HG02943 (cell line): ENCODE measurements around the gene ARID4B.
"Not testable (repeated sequence)": the region's sequence is repeated elsewhere in the genome, so short reads cannot be mapped to it uniquely, and the experiment has no call there.

Experiments used
- ATAC-seq: cut with Tn5 transposase; IDR thresholded peaks from one replicate; pipeline ENCODE4 v1.9.1; 2021; ENCODE audit warnings: mild to moderate bottlenecking, low read depth, moderate library complexity; ENCODE audit not compliant: unreplicated experiment

Gene ARID4B

GRCh38 chr1:235277709-235278108, 50.3 kb downstream of the ARID4B start:
- no peak for ATAC-seq

DNA sequence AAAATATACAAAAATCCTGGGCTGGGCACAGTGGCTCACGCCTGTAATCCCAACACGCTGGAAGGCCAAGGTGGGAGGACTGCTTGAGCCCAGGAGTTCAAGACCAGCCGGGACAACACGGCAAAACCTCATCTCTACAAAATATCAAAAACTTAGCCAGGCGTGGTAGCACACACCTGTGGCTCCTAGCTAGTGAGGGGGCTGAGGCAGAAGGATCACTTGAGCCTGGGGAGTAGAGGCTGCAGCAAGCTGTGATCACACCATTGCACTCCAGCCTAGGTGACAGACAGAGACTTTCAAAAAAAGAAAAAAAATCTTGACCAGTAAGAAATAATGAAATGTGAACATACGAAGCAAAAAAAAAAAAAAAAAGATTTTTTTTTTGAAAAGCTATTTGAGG, 52.1 kb downstream of the ARID4B start:
- no peak for ATAC-seq

GRCh38 chr1:235275223-235275622, 52.8 kb downstream of the ARID4B start:
- peak; percentile 63 for ATAC-seq

- no peak for ATAC-seq
Observed at GRCh38 chr1:235272851-235273250, 55.1 kb downstream of the ARID4B start.

GRCh38 chr1:235270625-235271024, 57.4 kb downstream of the ARID4B start:
- no peak for ATAC-seq

DNA sequence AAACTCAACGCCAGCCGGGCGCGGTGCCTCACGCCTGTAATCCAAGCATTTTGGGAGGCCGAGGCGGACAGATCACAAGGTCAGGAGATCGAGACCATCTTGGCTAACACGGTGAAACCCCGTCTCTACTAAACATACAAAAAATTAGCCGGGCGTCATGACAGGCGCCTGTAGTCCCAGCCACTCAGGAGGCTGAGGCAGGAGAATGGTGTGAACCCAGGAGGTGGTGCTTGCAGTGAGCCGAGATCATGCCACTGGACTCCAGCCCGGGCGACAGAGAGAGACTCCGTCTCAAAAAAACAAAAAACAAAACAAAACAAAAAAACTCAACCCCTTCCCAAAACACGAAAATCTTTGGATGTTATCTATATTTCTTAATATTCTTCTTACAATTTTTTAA, 58.0 kb downstream of the ARID4B start:
- ATAC-seq = not testable (repeated sequence)

DNA sequence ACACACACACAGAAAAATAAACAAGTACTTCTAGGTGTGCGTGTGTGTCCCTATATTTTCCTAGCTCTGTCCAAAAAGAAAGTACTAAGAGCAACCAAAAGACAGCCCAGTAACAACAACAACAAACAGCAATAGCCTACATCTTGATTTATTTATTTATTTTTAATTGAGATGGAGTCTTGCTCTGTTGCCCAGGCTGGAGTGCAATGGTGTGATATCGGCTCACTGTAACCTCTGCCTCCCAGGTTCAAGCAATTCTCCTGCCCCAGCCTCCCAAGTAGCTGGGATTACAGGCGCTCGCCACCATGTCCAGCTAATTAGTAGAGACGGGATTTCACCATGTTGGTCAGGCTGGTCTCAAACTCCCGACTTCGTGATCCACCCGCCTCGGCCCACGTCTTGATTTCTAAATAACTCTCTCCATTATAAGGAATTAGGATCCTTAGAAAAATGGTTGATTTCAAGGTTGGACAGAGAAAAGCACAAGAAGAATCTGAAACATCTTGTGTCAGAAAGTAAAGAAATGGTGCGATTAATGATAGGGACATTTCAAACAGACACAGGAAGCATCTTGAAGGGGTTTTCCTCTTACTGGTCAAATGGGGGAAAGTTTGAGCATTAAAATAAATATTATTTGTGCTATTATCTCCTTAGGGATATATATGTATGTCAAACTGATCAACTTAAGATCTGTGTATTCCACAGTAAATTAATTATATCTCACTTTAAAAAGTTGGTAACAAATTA, 59.4 kb downstream of the ARID4B start:
- no peak for ATAC-seq

GRCh38 chr1:235266967-235267366, 61.0 kb downstream of the ARID4B start:
- ATAC-seq = no peak

- ATAC-seq = no peak
Observed at GRCh38 chr1:235266325-235266724, 61.7 kb downstream of the ARID4B start.

- ATAC-seq = no peak
Observed at GRCh38 chr1:235265900-235266299, 62.1 kb downstream of the ARID4B start.

- no peak for ATAC-seq
Observed at GRCh38 chr1:235264327-235264726, 63.7 kb downstream of the ARID4B start.

- no peak for ATAC-seq
Observed at GRCh38 chr1:235262539-235262938, 65.4 kb downstream of the ARID4B start.

DNA sequence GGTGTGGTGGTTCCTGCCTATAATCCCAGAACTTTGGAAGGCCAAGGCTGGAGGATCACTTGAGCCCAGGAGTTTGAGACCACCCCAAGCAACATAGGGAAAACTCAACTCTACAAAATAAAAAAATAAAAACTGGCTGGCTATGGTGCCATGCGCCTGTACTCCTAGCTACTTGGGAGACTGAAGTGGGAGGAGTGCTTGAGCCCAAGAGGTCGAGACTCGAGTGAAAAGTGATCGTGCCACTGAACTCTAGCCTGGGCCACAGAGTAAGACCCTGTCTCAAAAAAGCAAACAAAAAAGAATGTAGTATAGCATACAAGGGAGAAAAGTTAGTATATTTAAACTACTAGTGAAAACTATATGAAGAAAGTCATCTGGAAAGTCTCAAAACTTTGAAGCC, 66.7 kb downstream of the ARID4B start:
- ATAC-seq = no peak

DNA sequence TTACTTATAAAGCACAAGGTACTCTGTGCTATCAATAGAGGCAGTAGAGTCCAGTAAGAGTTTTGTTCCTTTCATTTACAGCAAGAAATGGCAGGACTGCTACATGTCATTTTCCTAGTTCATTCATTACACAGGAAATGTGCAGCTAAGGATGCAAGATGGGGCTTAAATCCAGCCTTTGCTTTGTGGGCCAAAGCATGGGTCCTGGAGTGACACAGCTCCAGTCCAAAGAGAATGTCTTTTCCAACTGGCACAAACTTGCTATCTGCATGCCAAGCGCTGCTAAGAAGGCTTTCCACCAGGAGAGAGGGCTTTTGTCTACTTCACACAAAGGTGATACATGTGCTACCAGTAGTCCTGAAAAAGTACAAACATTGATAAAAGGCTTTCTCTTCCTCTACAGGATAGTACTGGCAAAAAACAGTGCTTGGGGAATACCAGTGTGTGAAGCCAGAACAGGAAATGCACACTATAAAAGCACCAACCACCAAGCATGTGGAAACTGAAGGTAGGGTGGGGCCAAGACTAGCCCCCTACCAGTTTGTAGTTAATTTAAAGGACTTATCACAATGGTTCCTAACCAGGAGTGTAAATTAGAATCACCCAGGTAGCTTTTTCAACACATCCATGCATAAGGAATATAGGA, 68.7 kb downstream of the ARID4B start:
- no peak for ATAC-seq

DNA sequence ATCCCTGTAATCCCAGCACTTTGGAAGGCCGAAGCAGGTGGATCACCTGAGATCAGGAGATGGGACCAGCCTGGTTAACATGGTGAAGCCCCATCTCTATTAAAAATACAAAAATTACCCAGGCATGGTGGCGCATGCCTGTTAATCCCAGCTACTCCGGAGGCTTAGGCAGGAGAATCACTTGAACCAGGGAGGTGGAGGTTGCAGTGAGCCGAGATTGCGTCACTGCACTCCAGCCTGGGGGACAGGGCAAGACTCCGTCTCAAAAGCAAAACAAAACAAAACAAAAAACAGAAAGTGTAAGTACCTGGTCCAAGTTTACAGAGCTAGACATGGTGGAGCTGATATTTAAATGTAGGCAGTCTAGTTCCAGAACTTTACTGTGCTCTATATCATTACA, 69.9 kb downstream of the ARID4B start:
- ATAC-seq = not testable (repeated sequence)

GRCh38 chr1:235254721-235255120, 73.3 kb downstream of the ARID4B start:
- no peak for ATAC-seq

- ATAC-seq = no peak
Observed at GRCh38 chr1:235253219-235253962, 74.6 kb downstream of the ARID4B start.

DNA sequence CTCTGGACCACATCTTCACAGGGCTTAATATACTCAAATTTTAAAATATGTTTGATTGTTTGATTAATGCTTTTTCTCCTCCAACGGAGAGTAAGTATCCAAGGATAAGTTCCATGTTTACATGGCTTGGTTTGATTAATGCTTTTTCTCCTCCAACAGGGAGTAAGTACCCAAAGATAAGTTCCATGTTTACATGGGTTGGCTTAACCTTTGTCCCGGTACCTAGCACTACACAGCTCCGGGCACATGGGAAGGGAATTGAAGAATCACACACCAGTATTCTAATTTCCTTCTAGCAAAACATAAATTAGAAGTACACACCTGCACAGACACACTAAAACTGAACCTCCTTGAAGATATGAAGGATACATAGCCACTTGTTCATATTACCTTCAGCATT, 77.5 kb downstream of the ARID4B start:
- ATAC-seq = no peak

DNA sequence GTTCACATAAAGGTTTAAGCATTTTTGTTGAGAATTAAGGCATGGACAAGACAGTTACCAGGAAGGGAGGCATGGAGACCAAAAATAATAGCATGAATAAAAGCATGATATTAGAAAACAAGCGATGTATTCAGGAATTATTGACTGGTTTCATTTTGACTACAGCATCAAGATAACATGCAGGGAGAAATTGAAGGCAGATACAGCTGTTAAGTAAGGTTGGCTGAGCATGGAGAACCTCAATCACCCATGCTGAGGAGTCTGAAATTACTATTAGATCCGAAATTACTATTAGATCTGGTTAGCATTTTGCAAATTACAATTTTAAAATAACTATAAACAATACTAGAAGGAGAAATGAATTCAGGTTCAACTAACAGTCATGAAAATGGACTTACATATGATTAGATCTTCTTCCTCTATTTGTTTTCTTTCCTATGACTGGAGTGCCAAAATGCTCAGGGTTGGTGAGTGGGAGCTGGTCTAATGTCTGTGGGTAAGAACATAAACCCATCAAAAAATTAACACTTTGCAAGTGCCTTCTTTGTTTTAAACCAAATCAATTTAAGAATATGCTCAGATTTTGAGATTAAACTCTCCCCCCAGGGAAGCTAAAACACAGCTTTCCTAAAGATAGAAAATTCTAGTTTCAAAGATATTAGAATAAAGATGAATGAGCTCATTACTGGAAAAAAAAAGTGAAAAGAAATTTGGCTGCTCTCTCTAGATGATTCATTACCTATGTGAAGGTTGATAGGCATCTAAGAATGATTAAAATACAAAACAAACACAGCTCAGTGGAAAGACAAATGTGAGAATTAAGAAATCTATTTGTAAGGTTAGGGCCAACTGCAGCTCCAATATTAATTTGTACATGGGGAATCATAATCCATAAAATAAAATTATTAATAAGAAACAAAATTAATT, 81.7 kb downstream of the ARID4B start:
- no peak for ATAC-seq

- no peak for ATAC-seq
Observed at GRCh38 chr1:235244974-235245592, 82.9 kb downstream of the ARID4B start.
